ENCODE data around the gene CAVIN3. TPM values are rescaled to one million over a fixed set of nuclear protein-coding genes. Genes with fewer than 3 reads are reported as not detected.

The CAVIN3 gene
- total RNA-seq, 1 donor from 2014 or later: 30.7 TPM

DNA sequence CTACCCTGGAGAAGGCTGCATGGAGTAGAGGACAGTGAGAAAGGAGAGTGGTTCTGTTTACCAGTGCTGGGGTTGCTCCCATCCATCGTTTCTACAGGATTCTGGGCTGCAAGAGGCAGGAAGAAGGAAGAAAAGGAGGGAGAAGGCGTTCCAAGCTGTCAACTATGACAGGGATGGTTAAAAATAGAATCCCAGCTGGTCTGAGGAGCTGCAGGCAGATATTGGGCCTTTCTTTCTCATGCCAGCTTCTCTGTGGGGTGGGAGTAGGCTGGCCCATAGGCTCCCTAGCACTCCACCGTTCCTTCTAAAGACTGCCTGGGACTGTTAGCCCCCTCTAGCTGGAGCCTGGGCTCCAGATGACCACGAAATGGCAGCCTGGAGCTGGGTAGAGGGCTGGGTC, 47.1 kb downstream of the CAVIN3 start:
- TF ChIP-seq, protein P1, sequence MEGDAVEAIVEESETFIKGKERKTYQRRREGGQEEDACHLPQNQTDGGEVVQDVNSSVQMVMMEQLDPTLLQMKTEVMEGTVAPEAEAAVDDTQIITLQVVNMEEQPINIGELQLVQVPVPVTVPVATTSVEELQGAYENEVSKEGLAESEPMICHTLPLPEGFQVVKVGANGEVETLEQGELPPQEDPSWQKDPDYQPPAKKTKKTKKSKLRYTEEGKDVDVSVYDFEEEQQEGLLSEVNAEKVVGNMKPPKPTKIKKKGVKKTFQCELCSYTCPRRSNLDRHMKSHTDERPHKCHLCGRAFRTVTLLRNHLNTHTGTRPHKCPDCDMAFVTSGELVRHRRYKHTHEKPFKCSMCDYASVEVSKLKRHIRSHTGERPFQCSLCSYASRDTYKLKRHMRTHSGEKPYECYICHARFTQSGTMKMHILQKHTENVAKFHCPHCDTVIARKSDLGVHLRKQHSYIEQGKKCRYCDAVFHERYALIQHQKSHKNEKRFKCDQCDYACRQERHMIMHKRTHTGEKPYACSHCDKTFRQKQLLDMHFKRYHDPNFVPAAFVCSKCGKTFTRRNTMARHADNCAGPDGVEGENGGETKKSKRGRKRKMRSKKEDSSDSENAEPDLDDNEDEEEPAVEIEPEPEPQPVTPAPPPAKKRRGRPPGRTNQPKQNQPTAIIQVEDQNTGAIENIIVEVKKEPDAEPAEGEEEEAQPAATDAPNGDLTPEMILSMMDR (IDR thresholded peaks at IDR 0.05): no peak
- Mint-ChIP-seq H3K27ac (ENCODE audit: unreplicated experiment) (no peak overlapping the region), H3K4me1 (ENCODE audit: unreplicated experiment) (no peaks in the 10 kb centered on the region), H3K9me3 (ENCODE audit: unreplicated experiment) (peaks cover 14% of the 10 kb centered on the region), H3K4me3 (ENCODE audit: unreplicated experiment) (no peak overlapping the region), H3K36me3 (ENCODE audit: unreplicated experiment) (no peaks in the 10 kb centered on the region), H3K27me3 (ENCODE audit: unreplicated experiment) (peaks cover 49% of the 10 kb centered on the region)
- DNase-seq (ENCODE audit: extremely low spot score, unreplicated experiment): no peak

DNA sequence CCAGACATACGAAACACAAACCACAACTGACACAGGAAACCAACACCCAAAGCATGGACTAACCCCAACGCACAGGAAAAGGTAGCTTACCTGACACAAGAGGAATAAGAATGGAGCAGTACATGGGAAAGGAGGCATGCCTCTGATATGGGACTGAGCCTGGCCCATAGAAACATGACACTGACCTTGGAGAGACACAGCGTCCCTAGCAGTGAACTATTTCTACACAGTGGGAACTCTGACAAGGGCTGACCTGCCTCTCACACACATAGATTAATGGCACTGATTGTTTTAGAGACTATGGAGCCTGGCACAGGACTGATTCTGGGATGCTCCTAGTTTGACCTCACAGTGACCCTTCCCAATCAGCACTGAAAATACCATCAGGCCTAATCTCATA, 48.7 kb downstream of the CAVIN3 start:
- TF ChIP-seq, protein P1 (IDR thresholded peaks at IDR 0.05): no peak
- Mint-ChIP-seq H3K9me3 (ENCODE audit: unreplicated experiment) (peaks cover 8% of the 10 kb centered on the region), H3K36me3 (ENCODE audit: unreplicated experiment) (no peaks in the 10 kb centered on the region), H3K4me1 (ENCODE audit: unreplicated experiment) (no peaks in the 10 kb centered on the region), H3K4me3 (ENCODE audit: unreplicated experiment) (no peak overlapping the region), H3K27me3 (ENCODE audit: unreplicated experiment) (peaks cover 35% of the 10 kb centered on the region), H3K27ac (ENCODE audit: unreplicated experiment) (no peak overlapping the region)
- no peak for DNase-seq (ENCODE audit: extremely low spot score, unreplicated experiment)

DNA sequence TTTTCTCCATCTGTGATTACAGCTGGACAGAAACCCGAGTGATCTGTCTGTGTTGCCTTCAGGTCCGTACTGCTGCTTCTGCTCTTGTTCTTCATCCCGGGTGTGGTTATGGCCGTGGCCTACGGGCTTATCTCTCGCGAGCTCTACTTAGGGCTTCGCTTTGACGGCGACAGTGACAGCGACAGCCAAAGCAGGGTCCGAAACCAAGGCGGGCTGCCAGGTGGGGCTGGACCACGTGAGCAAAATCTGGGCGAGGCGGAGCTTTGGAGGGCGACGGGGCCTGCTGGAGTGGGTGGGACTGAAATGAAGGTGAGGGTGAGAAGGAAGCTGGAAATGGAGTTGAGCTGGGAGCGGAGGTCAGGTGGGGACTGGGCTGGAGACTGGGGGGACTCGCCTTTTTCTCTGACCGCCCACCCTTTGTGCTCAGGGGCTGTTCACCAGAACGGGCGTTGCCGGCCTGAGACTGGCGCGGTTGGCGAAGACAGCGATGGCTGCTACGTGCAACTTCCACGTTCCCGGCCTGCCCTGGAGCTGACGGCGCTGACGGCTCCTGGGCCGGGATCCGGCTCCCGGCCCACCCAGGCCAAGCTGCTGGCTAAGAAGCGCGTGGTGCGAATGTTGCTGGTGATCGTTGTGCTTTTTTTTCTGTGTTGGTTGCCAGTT, 49.6 kb downstream of the CAVIN3 start:
- TF ChIP-seq, protein P1 (IDR thresholded peaks at IDR 0.05): no peak
- Mint-ChIP-seq H3K9me3 (ENCODE audit: unreplicated experiment) (no peaks in the 10 kb centered on the region), H3K27me3 (ENCODE audit: unreplicated experiment) (peaks cover 33% of the 10 kb centered on the region), H3K36me3 (ENCODE audit: unreplicated experiment) (no peaks in the 10 kb centered on the region), H3K4me1 (ENCODE audit: unreplicated experiment) (no peaks in the 10 kb centered on the region), H3K4me3 (ENCODE audit: unreplicated experiment) (no peak overlapping the region), H3K27ac (ENCODE audit: unreplicated experiment) (no peak overlapping the region)
- no peak for DNase-seq (ENCODE audit: extremely low spot score, unreplicated experiment)

- no peaks in the 10 kb centered on the region for H3K4me1 Mint-ChIP-seq (ENCODE audit: unreplicated experiment)
- H3K27ac Mint-ChIP-seq (ENCODE audit: unreplicated experiment): no peak overlapping the region
- TF ChIP-seq, protein P1 (IDR thresholded peaks at IDR 0.05): no peak
- no peak overlapping the region for H3K4me3 Mint-ChIP-seq (ENCODE audit: unreplicated experiment)
- H3K9me3 Mint-ChIP-seq (ENCODE audit: unreplicated experiment): no peaks in the 10 kb centered on the region
- H3K36me3 Mint-ChIP-seq (ENCODE audit: unreplicated experiment): no peaks in the 10 kb centered on the region
- no peak for DNase-seq (ENCODE audit: extremely low spot score, unreplicated experiment)
- H3K27me3 Mint-ChIP-seq (ENCODE audit: unreplicated experiment): peaks cover 31% of the 10 kb centered on the region
Measured at GRCh38 chr11:6269994-6270393, 50.3 kb downstream of the CAVIN3 start.

Other genes starting within 250 kb of the CAVIN3 start
- gene OR56B4, start 212.8 kb downstream of the CAVIN3 start, total RNA-seq: not detected in 2 replicates
- not detected in 2 replicates for gene OR52B2, start 150.2 kb downstream of the CAVIN3 start, total RNA-seq
- not detected in 2 replicates for gene OR52W1, start 121.3 kb downstream of the CAVIN3 start, total RNA-seq
- gene C11orf42, start 114.9 kb downstream of the CAVIN3 start, total RNA-seq: not detected in 2 replicates
- 23.3 and 25.6 TPM in 2 replicates for gene FHIP1B, start 85.9 kb downstream of the CAVIN3 start, total RNA-seq
- gene CNGA4, start 81.4 kb downstream of the CAVIN3 start, total RNA-seq: not detected in 2 replicates
- gene CCKBR, start 60.7 kb downstream of the CAVIN3 start, total RNA-seq: not detected in 2 replicates
- 93.0 and 106 TPM in 2 replicates for gene SMPD1, start 70.0 kb upstream of the CAVIN3 start, total RNA-seq
- 52.5 and 57.7 TPM in 2 replicates for gene APBB1, start 98.6 kb upstream of the CAVIN3 start, total RNA-seq
- gene HPX, start 120.5 kb upstream of the CAVIN3 start, total RNA-seq: 1.4 and 1.9 TPM in 2 replicates
- gene TRIM3, start 153.4 kb upstream of the CAVIN3 start, total RNA-seq: 30.7 and 32.5 TPM in 2 replicates
- gene ARFIP2, start 160.8 kb upstream of the CAVIN3 start, total RNA-seq: 58.0 and 64.6 TPM in 2 replicates
- 25.1 and 27.0 TPM in 2 replicates for gene TIMM10B, start 161.0 kb upstream of the CAVIN3 start, total RNA-seq
- 6.6 and 8.7 TPM in 2 replicates for gene DNHD1, start 176.8 kb upstream of the CAVIN3 start, total RNA-seq

Measured in osteocyte (in vitro differentiated cells).